H9 (cell line): ENCODE results near the gene ENG. TPM values are rescaled to one million over a fixed set of nuclear protein-coding genes. Genes with fewer than 3 reads are reported as not detected.

Source experiments
- DNase-seq: peaks from one replicate; pipeline ENCODE4 v3.0.0-alpha.2; 2017
- H2AFZ ChIP-seq: one replicate; pipeline ENCODE4 v1.6.1; 2013; ENCODE audit warnings: mild to moderate bottlenecking, low read length, control low read depth, moderate library complexity
- H2AK5ac ChIP-seq: 2 replicates; pipeline ENCODE4 v1.6.1; 2013; ENCODE audit warnings: low read length, control low read depth, mixed read lengths; ENCODE audit not compliant: insufficient read length
- H2BK120ac ChIP-seq: one replicate; pipeline ENCODE4 v1.6.1; 2013; ENCODE audit warnings: low read depth, mild to moderate bottlenecking, low read length, control low read depth, inconsistent platforms; ENCODE audit not compliant: poor library complexity, severe bottlenecking
- H2BK12ac ChIP-seq: 2 replicates; pipeline ENCODE4 v1.6.1; 2013; ENCODE audit warnings: low read length, control low read depth, mixed read lengths, low read depth; ENCODE audit not compliant: insufficient read length
- H2BK15ac ChIP-seq: 2 replicates; pipeline ENCODE4 v1.6.1; 2013; ENCODE audit warnings: low read depth, low read length, control low read depth
- H2BK20ac ChIP-seq: one replicate; pipeline ENCODE4 v1.6.1; 2013; ENCODE audit warnings: low read depth, mild to moderate bottlenecking, low read length, control low read depth, inconsistent platforms; ENCODE audit not compliant: poor library complexity, severe bottlenecking
- H2BK5ac ChIP-seq: 2 replicates; pipeline ENCODE4 v1.6.1; 2013; ENCODE audit warnings: low read length, control low read depth, mixed read lengths; ENCODE audit not compliant: insufficient read length
- H3K14ac ChIP-seq: 2 replicates; pipeline ENCODE4 v1.6.1; 2013; ENCODE audit warnings: low read length, control low read depth; ENCODE audit not compliant: insufficient read depth
- H3K18ac ChIP-seq: 2 replicates; pipeline ENCODE4 v1.6.1; 2013; ENCODE audit warnings: low read depth, mild to moderate bottlenecking, mixed read lengths, low read length, control low read depth; ENCODE audit not compliant: insufficient read length
- H3K23ac ChIP-seq: 2 replicates; pipeline ENCODE4 v1.6.1; 2013; ENCODE audit warnings: low read length, control low read depth, mixed read lengths, low read depth; ENCODE audit not compliant: insufficient read length
- H3K23me2 ChIP-seq: 2 replicates; pipeline ENCODE4 v1.6.1; 2013; ENCODE audit warnings: low read depth, mild to moderate bottlenecking, mixed read lengths, low read length, control low read depth; ENCODE audit not compliant: insufficient read length, poor library complexity, severe bottlenecking
- H3K27ac ChIP-seq: 2 replicates; pipeline ENCODE4 v1.5.1; 2013; ENCODE audit warnings: low read length, control low read depth, mixed read lengths, low read depth; ENCODE audit not compliant: insufficient read length
- H3K27me3 ChIP-seq: 2 replicates; pipeline ENCODE4 v1.6.1; 2013; ENCODE audit warnings: low read length, control low read depth, inconsistent platforms; ENCODE audit not compliant: insufficient read depth
- H3K4ac ChIP-seq: 2 replicates; pipeline ENCODE4 v1.6.1; 2013; ENCODE audit warnings: low read depth, mild to moderate bottlenecking, control low read depth, inconsistent platforms, low read length, moderate library complexity
- H3K4me1 ChIP-seq: 2 replicates; pipeline ENCODE4 v1.6.1; 2013; ENCODE audit warnings: low read length, control low read depth, inconsistent platforms; ENCODE audit not compliant: insufficient read depth
- H3K4me2 ChIP-seq: 2 replicates; pipeline ENCODE4 v1.6.1; 2013; ENCODE audit warnings: low read length, control low read depth, mixed read lengths; ENCODE audit not compliant: insufficient read length, insufficient read depth
- H3K56ac ChIP-seq: 2 replicates; pipeline ENCODE4 v1.6.1; 2013; ENCODE audit warnings: low read depth, mild to moderate bottlenecking, mixed read lengths, low read length, control low read depth; ENCODE audit not compliant: insufficient read length
- H3K79me1 ChIP-seq: 2 replicates; pipeline ENCODE4 v1.6.1; 2013; ENCODE audit warnings: low read depth, mild to moderate bottlenecking, moderate library complexity, low read length, control low read depth, inconsistent platforms; ENCODE audit not compliant: insufficient read depth, poor library complexity, severe bottlenecking
- H3K79me2 ChIP-seq: 2 replicates; pipeline ENCODE4 v1.6.1; 2013; ENCODE audit warnings: low read length, control low read depth, inconsistent platforms; ENCODE audit not compliant: insufficient read depth
- H3K9ac ChIP-seq: 2 replicates; pipeline ENCODE4 v1.6.1; 2013; ENCODE audit warnings: low read length, control low read depth, mixed read lengths; ENCODE audit not compliant: insufficient read length; ENCODE audit errors: extremely low read depth
- H3K9me3 ChIP-seq: one replicate; pipeline ENCODE4 v1.6.1; 2013; ENCODE audit warnings: low read depth, low read length, inconsistent platforms; ENCODE audit not compliant: control insufficient read depth
- H3T11ph ChIP-seq: one replicate; pipeline ENCODE4 v1.6.1; 2013; ENCODE audit warnings: mild to moderate bottlenecking, low read length, control low read depth, inconsistent platforms
- H4K20me1 ChIP-seq: one replicate; pipeline ENCODE4 v1.6.1; 2013; ENCODE audit not compliant: control insufficient read depth, insufficient read length, insufficient read depth
- H4K5ac ChIP-seq: 2 replicates; pipeline ENCODE4 v1.6.1; 2013; ENCODE audit warnings: low read depth, mild to moderate bottlenecking, mixed read lengths, low read length, control low read depth; ENCODE audit not compliant: insufficient read length
- H4K8ac ChIP-seq: replicated peaks from 2 replicates; pipeline ENCODE4 v1.6.1; 2013; ENCODE audit warnings: low read length, control low read depth, mixed read lengths, low read depth; ENCODE audit not compliant: insufficient read length
- H4K91ac ChIP-seq: 2 replicates; pipeline ENCODE4 v1.6.1; 2013; ENCODE audit warnings: low read depth, mild to moderate bottlenecking, moderate library complexity, mixed read lengths, low read length, control low read depth; ENCODE audit not compliant: insufficient read length
- H3K27ac Mint-ChIP-seq, 3 experiments: 2 replicates in 2 of 3; 3 replicates in 1 of 3; pipeline ENCODE4 v1.8.0; 2020 to 2021; ENCODE audit warnings: mixed read lengths in 3 of 3, mild to moderate bottlenecking in 1 of 3, moderate library complexity in 1 of 3
- H3K27me3 Mint-ChIP-seq: 2 replicates; pipeline ENCODE4 v1.8.0; 2021; ENCODE audit warnings: low read depth, mild to moderate bottlenecking, moderate library complexity, mixed read lengths
- H3K36me3 Mint-ChIP-seq, 3 experiments: 2 replicates in 2 of 3; 3 replicates in 1 of 3; pipeline ENCODE4 v1.8.0; 2020 to 2021; ENCODE audit warnings: low read depth in 3 of 3, mixed read lengths in 3 of 3; ENCODE audit not compliant: insufficient read depth in 1 of 3
- H3K4me1 Mint-ChIP-seq, 2 experiments: 2 replicates each; pipeline ENCODE4 v1.8.0; 2020; ENCODE audit warnings: mixed read lengths in 2 of 2
- H3K4me3 Mint-ChIP-seq, 2 experiments: 2 replicates in 1 of 2; 3 replicates in 1 of 2; pipeline ENCODE4 v1.8.0; 2020 to 2021; ENCODE audit warnings: mild to moderate bottlenecking in 2 of 2, mixed read lengths in 2 of 2, moderate library complexity in 1 of 2
- H3K9me3 Mint-ChIP-seq, 2 experiments: 2 replicates in 1 of 2; 3 replicates in 1 of 2; pipeline ENCODE4 v1.8.0; 2020; ENCODE audit warnings: mild to moderate bottlenecking in 2 of 2, mixed read lengths in 2 of 2, moderate library complexity in 1 of 2
- WGBS: extraction: QIAGEN DNeasy Blood & Tissue Kit; methylation state at CpG from one replicate; pipeline ENCODE4 v1.1.7; 2013; ENCODE audit warnings: missing lambda C conversion rate, low lambda C conversion rate, mixed read lengths; ENCODE audit not compliant: insufficient read length; ENCODE audit errors: extremely low coverage; 5-methylcytosine and 5-hydroxymethylcytosine counted together
- total RNA-seq: library from RNA; stranded (reverse); gene quantifications from 2 replicates; pipeline ENCODE4 v1.2.1, GENCODE V29; 2021
- TF ChIP-seq, protein P1 (sequence below): fragments of 200-600 bp; sonication (generic); conservative IDR thresholded peaks from 3 replicates; pipeline ENCODE4 v1.8.0; 2021; ENCODE audit warnings: antibody characterized with exemption, mild to moderate bottlenecking

The ENG gene
- total RNA-seq, 1 experiment from 2014 or later, result 2.1 TPM

GRCh38 chr9:127825319-127826051 lies 29.0 kb downstream of the ENG start:
- Histone ChIP-seq H3K56ac (no peak overlapping the region), H4K5ac (no peak overlapping the region), H3K23ac (no peak overlapping the region), H3K79me1 (no peaks in the 10 kb centered on the region), H3K9ac (no peak overlapping the region), H3K18ac (no peak overlapping the region), H3K4me2 (peak overlapping the region; percentile 20), H3K23me2 (peaks cover 7% of the 10 kb centered on the region), H2AFZ (no peak overlapping the region), H4K20me1 (no peaks in the 10 kb centered on the region), H3T11ph (no peak overlapping the region), H3K4ac (no peak overlapping the region), H4K91ac (no peak overlapping the region), H2BK12ac (no peak overlapping the region), H3K27me3 (0 out of 2 replicates have a peak, but pooled peaks cover 2% of the 10 kb centered on the region), H3K4me1 (no peaks in the 10 kb centered on the region), H4K8ac (no peak overlapping the region), H3K14ac (0 out of 2 replicates have a peak overlapping the region, but pooled peaks have one; percentile 33), H3K79me2 (no peaks in the 10 kb centered on the region), H2BK15ac (no peak overlapping the region), H2BK5ac (no peak overlapping the region), H2BK20ac (no peak overlapping the region), H3K9me3 (no peaks in the 10 kb centered on the region), H3K27ac (no peak overlapping the region), H2AK5ac (no peak overlapping the region), H2BK120ac (no peak overlapping the region)
- Mint-ChIP-seq H3K27me3 (peaks cover 24% of the 10 kb centered on the region), H3K36me3 (no peaks in the 10 kb centered on the region; a peak in 1 of 7 replicates), H3K4me1 (peaks cover 23 to 40% of the 10 kb centered on the region in 2 experiments), H3K27ac (peak overlapping the region; percentile 28 to 93 (median 85); a peak in 4 of 7 replicates), H3K4me3 (peak overlapping the region; percentile 60 to 66), H3K9me3 (no peaks in the 10 kb centered on the region)
- no CpG with 5 or more reads among the region's 42 CpGs for WGBS
- TF ChIP-seq, protein P1, sequence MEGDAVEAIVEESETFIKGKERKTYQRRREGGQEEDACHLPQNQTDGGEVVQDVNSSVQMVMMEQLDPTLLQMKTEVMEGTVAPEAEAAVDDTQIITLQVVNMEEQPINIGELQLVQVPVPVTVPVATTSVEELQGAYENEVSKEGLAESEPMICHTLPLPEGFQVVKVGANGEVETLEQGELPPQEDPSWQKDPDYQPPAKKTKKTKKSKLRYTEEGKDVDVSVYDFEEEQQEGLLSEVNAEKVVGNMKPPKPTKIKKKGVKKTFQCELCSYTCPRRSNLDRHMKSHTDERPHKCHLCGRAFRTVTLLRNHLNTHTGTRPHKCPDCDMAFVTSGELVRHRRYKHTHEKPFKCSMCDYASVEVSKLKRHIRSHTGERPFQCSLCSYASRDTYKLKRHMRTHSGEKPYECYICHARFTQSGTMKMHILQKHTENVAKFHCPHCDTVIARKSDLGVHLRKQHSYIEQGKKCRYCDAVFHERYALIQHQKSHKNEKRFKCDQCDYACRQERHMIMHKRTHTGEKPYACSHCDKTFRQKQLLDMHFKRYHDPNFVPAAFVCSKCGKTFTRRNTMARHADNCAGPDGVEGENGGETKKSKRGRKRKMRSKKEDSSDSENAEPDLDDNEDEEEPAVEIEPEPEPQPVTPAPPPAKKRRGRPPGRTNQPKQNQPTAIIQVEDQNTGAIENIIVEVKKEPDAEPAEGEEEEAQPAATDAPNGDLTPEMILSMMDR, result peak; percentile 87
- DNase-seq, result peak; percentile 95
